ENCODE measurements around the gene MAGED2.

- TF ChIP-seq REST (IDR thresholded peaks at IDR 0.05; ENCODE audit: low read depth) (no peak), NFIC (IDR thresholded peaks at IDR 0.05) (no peak), CREB1 (IDR thresholded peaks at IDR 0.05; ENCODE audit: low read depth) (no peak), EP300 (IDR thresholded peaks at IDR 0.05; ENCODE audit: borderline replicate concordance) (no peak), TEAD4 (IDR thresholded peaks at IDR 0.05) (no peak), EGR1 (IDR thresholded peaks at IDR 0.05) (no peak), YY1 (IDR thresholded peaks at IDR 0.05; ENCODE audit: low read depth) (no peak), CEBPB (IDR thresholded peaks at IDR 0.05) (no peak), TAF1 (IDR thresholded peaks at IDR 0.05; ENCODE audit: low read depth) (no peak), TCF12 (IDR thresholded peaks at IDR 0.05; ENCODE audit: low read depth) (no peak), RAD21 (IDR thresholded peaks at IDR 0.05; ENCODE audit: low read depth) (no peak)
- TF ChIP-seq, protein P1, sequence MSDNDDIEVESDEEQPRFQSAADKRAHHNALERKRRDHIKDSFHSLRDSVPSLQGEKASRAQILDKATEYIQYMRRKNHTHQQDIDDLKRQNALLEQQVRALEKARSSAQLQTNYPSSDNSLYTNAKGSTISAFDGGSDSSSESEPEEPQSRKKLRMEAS (IDR thresholded peaks at IDR 0.05) = no peak
These were observed 31.5 kb upstream of the MAGED2 start for GRCh38 chrX:54776061-54776460.
